ENCODE results near the gene SLC17A9.

GRCh38 chr20:62906209-62906608, 46.3 kb upstream of the SLC17A9 start:
- TF ChIP-seq POLR2A (IDR thresholded peaks at IDR 0.05), result no peak
- no peak for TF ChIP-seq CTCF (IDR thresholded peaks at IDR 0.05)

Data from esophagus squamous epithelium (tissue), 4 donors.